Retinal pigment epithelial cell (primary cell): ENCODE results near the gene ZNF335.
"Not testable (repeated sequence)": the region's sequence is repeated elsewhere in the genome, so short reads cannot be mapped to it uniquely, and the experiment has no call there.

Source experiments
- DNase-seq: peaks from one replicate; pipeline ENCODE4 v3.0.0-alpha.2; 2010; ENCODE audit warnings: low read depth
- H3K4me3 ChIP-seq: 2 replicates; pipeline ENCODE4 v1.5.1; 2011; ENCODE audit warnings: mild to moderate bottlenecking, low read length, control low read depth, moderate library complexity
- CTCF ChIP-seq: conservative IDR thresholded peaks from 2 replicates; pipeline ENCODE4 v1.5.1; 2011; ENCODE audit warnings: low read depth, low read length, control low read depth, inconsistent platforms

Gene ZNF335

GRCh38 chr20:45958593-45958992, 13.4 kb downstream of the ZNF335 start:
- DNase-seq: no peak
- TF ChIP-seq CTCF: no peak
- H3K4me3 ChIP-seq: no peak overlapping the region

- no peak overlapping the region for H3K4me3 ChIP-seq
- DNase-seq: no peak
- TF ChIP-seq CTCF: no peak
Observed at GRCh38 chr20:45957021-45957941, 14.7 kb downstream of the ZNF335 start.

GRCh38 chr20:45956326-45956725, 15.7 kb downstream of the ZNF335 start:
- not testable (repeated sequence) for DNase-seq, H3K4me3 ChIP-seq

- no peak overlapping the region for H3K4me3 ChIP-seq
Observed at GRCh38 chr20:45953672-45954071, 18.3 kb downstream of the ZNF335 start.

GRCh38 chr20:45952861-45953260, 19.1 kb downstream of the ZNF335 start:
- no peak overlapping the region for H3K4me3 ChIP-seq
- no peak for TF ChIP-seq CTCF
- no peak for DNase-seq

More at GRCh38 chr20:45953672-45954071, 18.3 kb downstream of the ZNF335 start:
- no peak for DNase-seq
- TF ChIP-seq CTCF: no peak

GRCh38 chr20:45951925-45952834, 19.8 kb downstream of the ZNF335 start:
- no peak for TF ChIP-seq CTCF
- DNase-seq: no peak
- H3K4me3 ChIP-seq: no peak overlapping the region

GRCh38 chr20:45950330-45950646, 21.7 kb downstream of the ZNF335 start:
- no peak overlapping the region for H3K4me3 ChIP-seq
- no peak for TF ChIP-seq CTCF
- no peak for DNase-seq
